ENCODE results near the gene ZIC5. TPM values are rescaled to one million over a fixed set of nuclear protein-coding genes. Genes with fewer than 3 reads are reported as not detected.

Gene ZIC5
- total RNA-seq, 2 donors from 2014 or later, result not detected

GRCh38 chr13:99916366-99917103, 55.0 kb downstream of the ZIC5 start:
- H3K27ac ChIP-seq, result no peak overlapping the region
- intact Hi-C loops (cut with DNase I), result loop anchor here (10.0 kb wide), 1 partner anchor 598 kb away; no protein-coding TSS in a partner anchor
- 29% methylated on average over 10 of the region's 10 CpGs for WGBS, 2 donors
- DNase-seq (peak; percentile 19 to 55 (median 35)), ATAC-seq (peak; percentile 96)
- no peaks in the 10 kb centered on the region for H3K9me3 ChIP-seq
- H3K4me1 ChIP-seq, result no peaks in the 10 kb centered on the region
- no peaks in the 10 kb centered on the region for H3K36me3 ChIP-seq (replicated peaks in 1 of 2; ENCODE audit: insufficient read depth in 1 of 2, low read depth in 2 of 2)
- no peak overlapping the region for H3K4me3 ChIP-seq
- no peaks in the 10 kb centered on the region for H3K27me3 ChIP-seq
- TF ChIP-seq POLR2A (IDR thresholded peaks at IDR 0.05) (no peak), CTCF (IDR thresholded peaks at IDR 0.05) (peak; percentile 84 to 100 (median 98))

- TF ChIP-seq CTCF (IDR thresholded peaks at IDR 0.05), result no peak
- no peak for TF ChIP-seq POLR2A (IDR thresholded peaks at IDR 0.05)
- Histone ChIP-seq H3K4me1 (peaks cover 23% of the 10 kb centered on the region), H3K9me3 (no peaks in the 10 kb centered on the region), H3K27ac (no peak overlapping the region), H3K27me3 (no peaks in the 10 kb centered on the region), H3K36me3 (replicated peaks in 1 of 2; ENCODE audit: insufficient read depth in 1 of 2, low read depth in 2 of 2) (no peaks in the 10 kb centered on the region), H3K4me3 (no peak overlapping the region)
- DNase-seq (no peak), ATAC-seq (no peak)
- WGBS, 2 donors, result 67 to 82% methylated on average over 7 of the region's 7 CpGs
- intact Hi-C loops (cut with DNase I), result loop anchor here (10.0 kb wide), 1 partner anchor 602 kb away; no protein-coding TSS in a partner anchor
Measured at GRCh38 chr13:99913167-99913566, 58.4 kb downstream of the ZIC5 start.

Other genes starting within 250 kb of the ZIC5 start
- not detected for gene ZIC2, start 10.0 kb upstream of the ZIC5 start, total RNA-seq
- 10 to 100 TPM; 45.2 to 46.2 TPM for gene PCCA, start 117.3 kb upstream of the ZIC5 start, total RNA-seq

Data from body of pancreas (tissue), 4 donors.